ENCODE data around the gene ZC3H7A.

- no peak for TF ChIP-seq ZNF274 (IDR thresholded peaks at IDR 0.05; ENCODE audit: low read depth, low read length)
- no peak for TF ChIP-seq SUZ12 (IDR thresholded peaks at IDR 0.05; ENCODE audit: extremely low read depth, insufficient read depth, insufficient read length)
- TF ChIP-seq YY1 (IDR thresholded peaks at IDR 0.05; ENCODE audit: insufficient read depth, insufficient read length), result no peak
These were observed 15.9 kb downstream of the ZC3H7A start for GRCh38 chr16:11780991-11781680.

Measured in NT2/D1 (cell line).